NB4 (cell line): ENCODE measurements around the gene CD52.

Experiments used
- DNase-seq: peaks from one replicate; pipeline ENCODE4 v3.0.0; 2010; ENCODE audit warnings: low read depth
- H3K4me3 ChIP-seq: one replicate; pipeline ENCODE4 v1.5.1; 2011; ENCODE audit warnings: mild to moderate bottlenecking, low read depth, low read length, moderate library complexity
- MAX ChIP-seq: IDR thresholded peaks from 2 replicates; pipeline ENCODE4 v1.6.1; 2011; ENCODE audit warnings: low read depth, low read length
- MYC ChIP-seq: IDR thresholded peaks from 2 replicates; pipeline ENCODE4 v1.6.1; 2011; ENCODE audit warnings: low read depth, low read length
- POLR2A ChIP-seq: IDR thresholded peaks from 2 replicates; pipeline ENCODE4 v1.6.1; 2011; ENCODE audit warnings: mild to moderate bottlenecking; ENCODE audit not compliant: insufficient read length; ENCODE audit errors: extremely low read depth
- TF ChIP-seq, protein P1 (sequence below): IDR thresholded peaks from one replicate; pipeline ENCODE4 v1.5.1; 2012; ENCODE audit warnings: low read depth, low read length

Gene CD52

DNA sequence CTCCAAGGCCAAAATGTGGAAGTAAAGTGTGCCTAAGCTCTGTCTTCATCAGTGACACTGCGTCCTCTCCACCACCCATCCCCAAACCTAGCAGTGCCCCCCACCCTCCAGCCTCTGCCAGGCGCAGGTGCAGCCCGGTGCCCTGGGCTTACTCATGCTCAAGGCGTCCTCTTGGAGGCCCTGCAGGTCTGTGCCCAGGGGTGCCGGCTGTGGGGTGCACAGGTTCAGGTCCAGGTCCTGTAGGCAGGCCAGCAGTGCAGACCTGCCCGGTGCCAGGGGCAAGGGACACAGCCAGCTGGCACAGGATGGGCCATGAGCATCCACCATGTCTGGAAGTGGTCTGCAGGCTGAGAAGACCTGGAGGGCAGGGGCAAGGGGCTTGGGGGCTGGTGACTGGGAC, 49.7 kb downstream of the CD52 start:
- DNase-seq, result no peak
- TF ChIP-seq MAX, result no peak
- TF ChIP-seq MYC, result no peak
- TF ChIP-seq, protein P1, sequence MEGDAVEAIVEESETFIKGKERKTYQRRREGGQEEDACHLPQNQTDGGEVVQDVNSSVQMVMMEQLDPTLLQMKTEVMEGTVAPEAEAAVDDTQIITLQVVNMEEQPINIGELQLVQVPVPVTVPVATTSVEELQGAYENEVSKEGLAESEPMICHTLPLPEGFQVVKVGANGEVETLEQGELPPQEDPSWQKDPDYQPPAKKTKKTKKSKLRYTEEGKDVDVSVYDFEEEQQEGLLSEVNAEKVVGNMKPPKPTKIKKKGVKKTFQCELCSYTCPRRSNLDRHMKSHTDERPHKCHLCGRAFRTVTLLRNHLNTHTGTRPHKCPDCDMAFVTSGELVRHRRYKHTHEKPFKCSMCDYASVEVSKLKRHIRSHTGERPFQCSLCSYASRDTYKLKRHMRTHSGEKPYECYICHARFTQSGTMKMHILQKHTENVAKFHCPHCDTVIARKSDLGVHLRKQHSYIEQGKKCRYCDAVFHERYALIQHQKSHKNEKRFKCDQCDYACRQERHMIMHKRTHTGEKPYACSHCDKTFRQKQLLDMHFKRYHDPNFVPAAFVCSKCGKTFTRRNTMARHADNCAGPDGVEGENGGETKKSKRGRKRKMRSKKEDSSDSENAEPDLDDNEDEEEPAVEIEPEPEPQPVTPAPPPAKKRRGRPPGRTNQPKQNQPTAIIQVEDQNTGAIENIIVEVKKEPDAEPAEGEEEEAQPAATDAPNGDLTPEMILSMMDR, result no peak
- TF ChIP-seq POLR2A, result no peak
- H3K4me3 ChIP-seq, result no peak overlapping the region

DNA sequence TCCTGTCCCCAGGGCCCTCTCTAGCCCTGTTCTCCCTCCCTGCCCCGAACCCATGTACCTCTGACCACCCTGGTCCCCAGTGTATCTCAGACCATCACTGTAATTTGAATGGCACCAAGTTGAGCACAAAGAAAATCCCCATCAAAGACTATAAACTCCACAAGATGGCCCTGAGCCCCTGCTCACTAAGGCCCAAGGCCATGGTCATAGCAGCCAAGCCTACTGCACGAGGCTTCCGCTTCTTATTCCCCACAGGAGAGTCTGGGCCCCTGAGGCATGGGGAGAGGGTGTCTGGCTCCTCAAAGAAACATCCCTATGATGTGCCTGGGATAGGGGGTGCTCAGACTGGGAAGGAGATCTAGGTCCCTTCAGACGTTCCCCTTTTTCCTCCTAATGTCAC, 50.2 kb downstream of the CD52 start:
- no peak for DNase-seq
- H3K4me3 ChIP-seq, result no peak overlapping the region
- TF ChIP-seq MYC, result no peak
- no peak for TF ChIP-seq MAX
- TF ChIP-seq, protein P1, result no peak
- TF ChIP-seq POLR2A, result no peak

- H3K4me3 ChIP-seq, result no peak overlapping the region
- no peak for DNase-seq
These were observed 50.7 kb downstream of the CD52 start for GRCh38 chr1:26368486-26368885.

More at GRCh38 chr1:26368486-26368885, 50.7 kb downstream of the CD52 start:
- no peak for TF ChIP-seq MYC
- TF ChIP-seq MAX, result no peak
- TF ChIP-seq, protein P1, result no peak
- no peak for TF ChIP-seq POLR2A
